ENCODE results near the gene SDS.

Gene SDS

GRCh38 chr12:113393749-113394148 is 9.9 kb downstream of the SDS start:
- Histone ChIP-seq H3K9me2 (replicated peaks; ENCODE audit: insufficient read depth, low read length) (no peaks in the 10 kb centered on the region), H3K36me3 (replicated peaks; ENCODE audit: insufficient read depth, low read length) (no peaks in the 10 kb centered on the region), H3K79me2 (ENCODE audit: low read length) (no peaks in the 10 kb centered on the region), H3F3A (ENCODE audit: insufficient read depth, low read length) (no peaks in the 10 kb centered on the region), H3K4me1 (ENCODE audit: low read length) (no peaks in the 10 kb centered on the region), H3K27me3 (replicated peaks; ENCODE audit: insufficient read depth, low read length) (no peaks in the 10 kb centered on the region), H3K9ac (ENCODE audit: low read length) (no peak overlapping the region), H3K9me3 (replicated peaks; ENCODE audit: insufficient read depth, low read length) (no peaks in the 10 kb centered on the region), H3K4me2 (ENCODE audit: low read depth, low read length) (no peak overlapping the region), H3K27ac (ENCODE audit: low read length) (no peak overlapping the region), H3K4me3 (ENCODE audit: low read length) (no peak overlapping the region), H4K20me1 (ENCODE audit: insufficient read depth, low read length) (no peaks in the 10 kb centered on the region), H2AFZ (ENCODE audit: low read length) (no peak overlapping the region)
- no peak for DNase-seq
- TF ChIP-seq EZH2 (optimal IDR thresholded peaks at IDR 0.05; ENCODE audit: low read depth, low read length) (no peak), EZH2phosphoT487 (IDR thresholded peaks at IDR 0.05; ENCODE audit: low read length) (no peak)

- Histone ChIP-seq H3K4me1 (ENCODE audit: low read length) (no peaks in the 10 kb centered on the region), H2AFZ (ENCODE audit: low read length) (no peak overlapping the region), H3K9ac (ENCODE audit: low read length) (no peak overlapping the region), H4K20me1 (ENCODE audit: insufficient read depth, low read length) (no peaks in the 10 kb centered on the region), H3K4me2 (ENCODE audit: low read depth, low read length) (no peak overlapping the region), H3K79me2 (ENCODE audit: low read length) (no peaks in the 10 kb centered on the region), H3K4me3 (ENCODE audit: low read length) (no peak overlapping the region), H3F3A (ENCODE audit: insufficient read depth, low read length) (no peaks in the 10 kb centered on the region), H3K9me3 (replicated peaks; ENCODE audit: insufficient read depth, low read length) (no peaks in the 10 kb centered on the region), H3K27me3 (replicated peaks; ENCODE audit: insufficient read depth, low read length) (no peaks in the 10 kb centered on the region), H3K9me2 (replicated peaks; ENCODE audit: insufficient read depth, low read length) (no peaks in the 10 kb centered on the region), H3K27ac (ENCODE audit: low read length) (no peak overlapping the region), H3K36me3 (replicated peaks; ENCODE audit: insufficient read depth, low read length) (no peaks in the 10 kb centered on the region)
- DNase-seq = no peak
- TF ChIP-seq CTCF (IDR thresholded peaks at IDR 0.05; ENCODE audit: low read length) (no peak), EZH2 (optimal IDR thresholded peaks at IDR 0.05; ENCODE audit: low read depth, low read length) (no peak), EZH2phosphoT487 (IDR thresholded peaks at IDR 0.05; ENCODE audit: low read length) (no peak)
These were observed 10.6 kb downstream of the SDS start for GRCh38 chr12:113392988-113393579.

GRCh38 chr12:113392520-113392919 is 11.2 kb downstream of the SDS start:
- no peaks in the 10 kb centered on the region for H4K20me1 ChIP-seq (ENCODE audit: insufficient read depth, low read length)
- no peaks in the 10 kb centered on the region for H3F3A ChIP-seq (ENCODE audit: insufficient read depth, low read length)
- no peak for DNase-seq
- H2AFZ ChIP-seq (ENCODE audit: low read length) = no peak overlapping the region
- no peaks in the 10 kb centered on the region for H3K4me1 ChIP-seq (ENCODE audit: low read length)
- no peak overlapping the region for H3K9ac ChIP-seq (ENCODE audit: low read length)
- H3K27me3 ChIP-seq (replicated peaks; ENCODE audit: insufficient read depth, low read length) = no peaks in the 10 kb centered on the region
- no peak overlapping the region for H3K4me2 ChIP-seq (ENCODE audit: low read depth, low read length)
- no peak overlapping the region for H3K27ac ChIP-seq (ENCODE audit: low read length)
- no peaks in the 10 kb centered on the region for H3K79me2 ChIP-seq (ENCODE audit: low read length)
- no peaks in the 10 kb centered on the region for H3K36me3 ChIP-seq (replicated peaks; ENCODE audit: insufficient read depth, low read length)
- H3K4me3 ChIP-seq (ENCODE audit: low read length) = no peak overlapping the region
- H3K9me3 ChIP-seq (replicated peaks; ENCODE audit: insufficient read depth, low read length) = no peaks in the 10 kb centered on the region
- TF ChIP-seq EZH2 (optimal IDR thresholded peaks at IDR 0.05; ENCODE audit: low read depth, low read length) (no peak), EZH2phosphoT487 (IDR thresholded peaks at IDR 0.05; ENCODE audit: low read length) (no peak), CTCF (IDR thresholded peaks at IDR 0.05; ENCODE audit: low read length) (no peak)
- H3K9me2 ChIP-seq (replicated peaks; ENCODE audit: insufficient read depth, low read length) = no peaks in the 10 kb centered on the region

- H3F3A ChIP-seq (ENCODE audit: insufficient read depth, low read length) = no peaks in the 10 kb centered on the region
- H3K4me3 ChIP-seq (ENCODE audit: low read length) = no peak overlapping the region
- no peak overlapping the region for H3K9ac ChIP-seq (ENCODE audit: low read length)
- H3K4me1 ChIP-seq (ENCODE audit: low read length) = no peaks in the 10 kb centered on the region
- H4K20me1 ChIP-seq (ENCODE audit: insufficient read depth, low read length) = no peaks in the 10 kb centered on the region
- no peaks in the 10 kb centered on the region for H3K36me3 ChIP-seq (replicated peaks; ENCODE audit: insufficient read depth, low read length)
- no peak for TF ChIP-seq EZH2 (optimal IDR thresholded peaks at IDR 0.05; ENCODE audit: low read depth, low read length)
- TF ChIP-seq EZH2phosphoT487 (IDR thresholded peaks at IDR 0.05; ENCODE audit: low read length) = no peak
- TF ChIP-seq CTCF (IDR thresholded peaks at IDR 0.05; ENCODE audit: low read length) = no peak
- DNase-seq = no peak
- no peaks in the 10 kb centered on the region for H3K9me2 ChIP-seq (replicated peaks; ENCODE audit: insufficient read depth, low read length)
- no peak overlapping the region for H2AFZ ChIP-seq (ENCODE audit: low read length)
- no peaks in the 10 kb centered on the region for H3K27me3 ChIP-seq (replicated peaks; ENCODE audit: insufficient read depth, low read length)
- H3K9me3 ChIP-seq (replicated peaks; ENCODE audit: insufficient read depth, low read length) = no peaks in the 10 kb centered on the region
- no peaks in the 10 kb centered on the region for H3K79me2 ChIP-seq (ENCODE audit: low read length)
- H3K27ac ChIP-seq (ENCODE audit: low read length) = no peak overlapping the region
- H3K4me2 ChIP-seq (ENCODE audit: low read depth, low read length) = no peak overlapping the region
These were observed 11.9 kb downstream of the SDS start for GRCh38 chr12:113391650-113392337.

All from MM.1S (cell line).